Ovary (tissue), 9 donors: ENCODE measurements around the gene TMEM59L. TPM values are rescaled to one million over a fixed set of nuclear protein-coding genes. Genes with fewer than 3 reads are reported as not detected.

Experiments
- DNase-seq, 5 donors: peaks; one replicate each; pipeline ENCODE4 v3.0.0-alpha.2; 2019 to 2020
- H3K27ac ChIP-seq, 2 donors: fragments of 200-600 bp; one replicate each; pipeline versions ENCODE4 v1.5.1 to v1.8.0; 2019 to 2022
- H3K27me3 ChIP-seq: fragments of 200-600 bp; one replicate; pipeline ENCODE4 v1.8.0; 2022
- H3K36me3 ChIP-seq: fragments of 200-600 bp; sonication (generic); one replicate; pipeline ENCODE4 v1.5.1; 2019
- H3K4me1 ChIP-seq: one replicate; pipeline ENCODE4 v1.8.1; 2013; ENCODE audit warnings: mild to moderate bottlenecking, moderate library complexity; ENCODE audit not compliant: insufficient read depth
- H3K4me3 ChIP-seq: fragments of 200-600 bp; sonication (generic); one replicate; pipeline ENCODE4 v1.5.1; 2017
- H3K9me3 ChIP-seq, 2 donors: fragments of 200-600 bp in 1 of 2; sonication (generic) in 1 of 2; one replicate each; pipeline versions ENCODE4 v1.5.1 to v1.8.1; 2013 to 2019; ENCODE audit warnings: mild to moderate bottlenecking in 1 of 2, moderate library complexity in 1 of 2
- CTCF ChIP-seq, 3 donors: fragments of 450-650 bp in 2 of 3; fragments of 200-600 bp in 1 of 3; IDR thresholded peaks; one replicate each; pipeline versions ENCODE4 v1.5.1 to v1.8.0; 2016 to 2022; ENCODE audit warnings: antibody characterized with exemption in 3 of 3, mild to moderate bottlenecking in 1 of 3
- EP300 ChIP-seq: sonication (generic); formaldehyde crosslinking; IDR thresholded peaks from one replicate; pipeline ENCODE4 v1.6.1; 2017; ENCODE audit warnings: antibody characterized with exemption
- POLR2A ChIP-seq: fragments of 450-650 bp; IDR thresholded peaks from one replicate; pipeline ENCODE4 v1.6.1; 2017; ENCODE audit warnings: antibody characterized with exemption, mild to moderate bottlenecking, moderate library complexity
- WGBS, 3 donors: extraction: QIAGEN DNeasy Blood & Tissue Kit in 1 of 3; methylation state at CpG; one replicate each; pipeline versions ENCODE4 v1.1.5 to v1.1.7; 2013 to 2017; 5-methylcytosine and 5-hydroxymethylcytosine counted together
- intact Hi-C, 4 donors: fragments of 100-400 bp; cut with DNase I; formaldehyde crosslinking; loops; one replicate each; pipeline versions ENCODE4 v1.11.0 to v1.15.1; 2022 to 2023
- polyA plus RNA-seq, 2 donors: library from polyadenylated mRNA; stranded (reverse); fragments of 200-250 nt in 1 of 2; fragments of 350-450 nt in 1 of 2; fragmentation: Illumina TruSeq in 1 of 2; extraction: RNeasy Lipid Tissue Mini Kit (QIAGEN cat#74804) in 1 of 2; gene quantifications; one replicate each; pipeline ENCODE4 v1.2.3, GENCODE V29; 2013 to 2014
- total RNA-seq, 7 donors: library from RNA; depleted of rRNA in 2 of 7; stranded (reverse); fragments of >200 nt in 2 of 7; fragmentation: NEBNext Ultra II Directional in 3 of 7; extraction: Animal tissue kit (Norgen Biotek cat#: 25700) in 3 of 7; gene quantifications; one replicate each; pipeline versions ENCODE4 v1.1.0 to v1.2.4, GENCODE V29; 2016 to 2023
- donor health status: DM: no; HTN: no; CAD: no; lungs with moderate emphysema.
- donor health status: DM: no; HTN: no; CAD: no.
- donor health status: Bipolar disorder and iron deficiency.
- donor health status: DM: yes; HTN: yes; CAD: no.
- donor health status: DM: no; HTN: no; CAD: no.
- donor health status: DM: yes; HTN: yes; CAD: no.

Gene TMEM59L
- total and polyA plus RNA-seq, 9 donors = 0.20 to 0.53 (median 0.51) TPM; not detected in 4

GRCh38 chr19:18626906-18627305 is 14.2 kb downstream of the TMEM59L start:
- no peak overlapping the region for H3K4me3 ChIP-seq
- intact Hi-C loops = no loop called here
- no peaks in the 10 kb centered on the region for H3K4me1 ChIP-seq
- WGBS, 3 donors = 54 to 62% (median 55%) methylated on average over 2 of the region's 2 CpGs
- H3K9me3 ChIP-seq = no peaks in the 10 kb centered on the region
- no peak for DNase-seq
- no peak overlapping the region for H3K27ac ChIP-seq
- no peaks in the 10 kb centered on the region for H3K27me3 ChIP-seq
- TF ChIP-seq EP300 (no peak), CTCF (IDR thresholded peaks at IDR 0.05) (no peak), POLR2A (no peak)
- H3K36me3 ChIP-seq = no peaks in the 10 kb centered on the region

GRCh38 chr19:18629166-18630088 is 16.8 kb downstream of the TMEM59L start:
- Histone ChIP-seq H3K4me1 (no peaks in the 10 kb centered on the region), H3K27me3 (no peaks in the 10 kb centered on the region), H3K27ac (no peak overlapping the region), H3K36me3 (no peaks in the 10 kb centered on the region), H3K9me3 (no peaks in the 10 kb centered on the region), H3K4me3 (no peak overlapping the region)
- DNase-seq = no peak
- intact Hi-C loops = no loop called here
- WGBS, 3 donors = 65 to 68% (median 68%) methylated on average over 15 of the region's 15 CpGs
- TF ChIP-seq CTCF (IDR thresholded peaks at IDR 0.05) (no peak), EP300 (peak; percentile 91), POLR2A (no peak)

- intact Hi-C loops = no loop called here
- no peak for DNase-seq
- TF ChIP-seq EP300 (no peak), POLR2A (no peak), CTCF (IDR thresholded peaks at IDR 0.05) (no peak)
These were observed 20.7 kb downstream of the TMEM59L start for GRCh38 chr19:18633321-18633720.

GRCh38 chr19:18634612-18635297 is 22.1 kb downstream of the TMEM59L start:
- TF ChIP-seq POLR2A = no peak
- TF ChIP-seq CTCF (IDR thresholded peaks at IDR 0.05) = no peak
- no peak for TF ChIP-seq EP300
- H3K27ac ChIP-seq = no peak overlapping the region
- no peaks in the 10 kb centered on the region for H3K9me3 ChIP-seq
- no peak overlapping the region for H3K4me3 ChIP-seq
- no peak for DNase-seq
- WGBS, 3 donors = 29 to 46% (median 31%) methylated on average over 12 of the region's 12 CpGs
- H3K36me3 ChIP-seq = no peaks in the 10 kb centered on the region
- H3K4me1 ChIP-seq = peaks cover 6% of the 10 kb centered on the region
- intact Hi-C loops = no loop called here
- no peaks in the 10 kb centered on the region for H3K27me3 ChIP-seq

More at GRCh38 chr19:18633321-18633720, 20.7 kb downstream of the TMEM59L start:
- H3K9me3 ChIP-seq = no peaks in the 10 kb centered on the region
- H3K4me3 ChIP-seq = no peak overlapping the region
- H3K27ac ChIP-seq = no peak overlapping the region
- no peaks in the 10 kb centered on the region for H3K27me3 ChIP-seq
- peaks cover 6% of the 10 kb centered on the region for H3K4me1 ChIP-seq
- WGBS, 3 donors = 47 to 64% (median 51%) methylated on average over 7 to 8 of the region's 8 CpGs
- no peaks in the 10 kb centered on the region for H3K36me3 ChIP-seq
